HCT116 (cell line): Measurements from ENCODE around the gene RAB3C. TPM values are rescaled to one million over a fixed set of nuclear protein-coding genes. Genes with fewer than 3 reads are reported as not detected.

ENCODE experiments used
- ATAC-seq: fragments of 200-7000 bp; cut with Tn5 transposase; 2 replicates; pipeline ENCODE4 v1.9.1; 2020; ENCODE audit warnings: mild to moderate bottlenecking, moderate library complexity
- BruUV-seq: library from RNA; stranded (reverse); fragments of 400-500 nt; replicated peaks from 2 replicates; lab custom pipeline; 2021; lab: Mats Ljungman, UMichigan
- CTCF ChIA-PET: fragments of 300-600 bp; sonication (Branson Sonifier 250); formaldehyde crosslinking; loops from one replicate; lab custom pipeline; 2021; ENCODE audit warnings: antibody characterized with exemption; lab: Charles Lee
- POLR2A ChIA-PET: fragments of 300-600, 350-600 bp; sonication (Branson Sonifier 250); formaldehyde crosslinking; loops from one replicate; lab custom pipeline; 2021; ENCODE audit warnings: antibody characterized with exemption; lab: Charles Lee
- RAD21 ChIA-PET, 2 experiments: fragments of 300-600 bp; sonication (Branson Sonifier 250); formaldehyde crosslinking; loops; one replicate each; lab custom pipeline; 2023; ENCODE audit warnings: low total read pairs in 2 of 2; ENCODE audit not compliant: uncharacterized antibody in 2 of 2, unreplicated experiment in 2 of 2, low non-redundant PET in 1 of 2; lab: Charles Lee
- DNase-seq: peaks from one replicate; pipeline ENCODE4 v3.0.0-alpha.2; 2010; ENCODE audit warnings: low read depth, low spot score
- H2AFZ ChIP-seq: fragments of 200-600 bp; shearing (Covaris generic), sonication (generic); 2 replicates; pipeline ENCODE4 v1.6.1; 2017; ENCODE audit warnings: low read depth, mixed run types, mixed read lengths, antibody characterized with exemption, low read length; ENCODE audit not compliant: poor library complexity, severe bottlenecking
- H3K27ac ChIP-seq: 2 replicates; pipeline ENCODE4 v1.5.1; 2012; ENCODE audit warnings: low read depth, low read length
- H3K27me3 ChIP-seq: fragments of 200-600 bp; sonication (generic); 2 replicates; pipeline ENCODE4 v1.6.1; 2016; ENCODE audit warnings: mixed run types, low read length, mixed read lengths; ENCODE audit not compliant: insufficient read depth
- H3K36me3 ChIP-seq, 2 experiments: fragments of 200-500 bp in 1 of 2; fragments of 200-600 bp in 1 of 2; sonication (Bioruptor generic) in 1 of 2; sonication (generic) in 1 of 2; 2 replicates each; pipeline versions ENCODE4 v1.5.1 to v1.6.1; 2014 to 2016; ENCODE audit warnings: low read length in 2 of 2, inconsistent platforms in 1 of 2, mixed read lengths in 1 of 2, mixed run types in 1 of 2; ENCODE audit not compliant: insufficient read depth in 2 of 2, control insufficient read depth in 1 of 2
- H3K4me1 ChIP-seq, 2 experiments: fragments of 200-600 bp in 1 of 2; sonication (generic) in 1 of 2; 2 replicates each; pipeline versions ENCODE4 v1.5.1 to v1.6.1; 2012 to 2017; ENCODE audit warnings: low read length in 2 of 2, inconsistent platforms in 1 of 2, mild to moderate bottlenecking in 1 of 2, mixed read lengths in 1 of 2, mixed run types in 1 of 2, moderate library complexity in 1 of 2; ENCODE audit not compliant: insufficient read depth in 2 of 2, control insufficient read depth in 1 of 2
- H3K4me2 ChIP-seq: fragments of 200-600 bp; sonication (generic); 2 replicates; pipeline ENCODE4 v1.6.1; 2017; ENCODE audit warnings: mixed run types, low read length, mixed read lengths
- H3K4me3 ChIP-seq, 2 experiments: fragments of 200-600 bp in 1 of 2; sonication (generic) in 1 of 2; replicated peaks in 1 of 2; 2 replicates each; pipeline ENCODE4 v1.5.1; 2011 to 2016; ENCODE audit warnings: low read length in 2 of 2, control low read depth in 1 of 2, low read depth in 1 of 2, mild to moderate bottlenecking in 1 of 2, mixed read lengths in 1 of 2, mixed run types in 1 of 2
- H3K79me2 ChIP-seq: fragments of 200-600 bp; sonication (generic); 2 replicates; pipeline ENCODE4 v1.6.1; 2017; ENCODE audit warnings: mild to moderate bottlenecking, mixed run types, low read length, moderate library complexity, mixed read lengths; ENCODE audit not compliant: insufficient read depth
- H3K9ac ChIP-seq: fragments of 200-600 bp; sonication (generic); 2 replicates; pipeline ENCODE4 v1.6.1; 2016; ENCODE audit warnings: low read length, mixed read lengths
- H3K9me2 ChIP-seq: fragments of 200-600 bp; sonication (generic), shearing (Covaris generic); 2 replicates; pipeline ENCODE4 v1.6.1; 2017; ENCODE audit warnings: mixed run types, mild to moderate bottlenecking, moderate library complexity; ENCODE audit not compliant: insufficient read depth
- H3K9me3 ChIP-seq, 2 experiments: fragments of 200-500 bp in 1 of 2; fragments of 200-600 bp in 1 of 2; sonication (Bioruptor generic) in 1 of 2; sonication (generic) in 1 of 2; 2 replicates each; pipeline ENCODE4 v1.6.1; 2014 to 2017; ENCODE audit warnings: low read length in 2 of 2, mixed read lengths in 2 of 2, inconsistent platforms in 1 of 2, low read depth in 1 of 2, mild to moderate bottlenecking in 1 of 2, mixed run types in 1 of 2, moderate library complexity in 1 of 2; ENCODE audit not compliant: control insufficient read depth in 1 of 2, insufficient read depth in 1 of 2
- H4K20me1 ChIP-seq: fragments of 200-600 bp; sonication (generic), shearing (Covaris generic); 2 replicates; pipeline ENCODE4 v1.6.1; 2017; ENCODE audit warnings: mixed run types, mild to moderate bottlenecking, moderate library complexity; ENCODE audit not compliant: insufficient read depth
- ATF3 ChIP-seq: IDR thresholded peaks from 2 replicates; pipeline ENCODE4 v1.6.1; 2012
- CBX3 ChIP-seq: IDR thresholded peaks from 2 replicates; pipeline ENCODE4 v1.6.1; 2012; ENCODE audit warnings: low read depth
- CEBPB ChIP-seq: IDR thresholded peaks from 2 replicates; pipeline ENCODE4 v1.6.1; 2012; ENCODE audit warnings: low read depth
- EGR1 ChIP-seq: IDR thresholded peaks from 2 replicates; pipeline ENCODE4 v1.6.1; 2012; ENCODE audit warnings: low read depth
- ELF1 ChIP-seq: IDR thresholded peaks from 2 replicates; pipeline ENCODE4 v1.6.1; 2012; ENCODE audit warnings: low read depth, borderline replicate concordance
- EZH2 ChIP-seq: fragments of 200-600 bp; sonication (generic); IDR thresholded peaks from 2 replicates; pipeline ENCODE4 v1.6.1; 2017; ENCODE audit warnings: antibody characterized with exemption, mixed run types
- EZH2phosphoT487 ChIP-seq: fragments of 200-600 bp; IDR thresholded peaks from 2 replicates; pipeline ENCODE4 v1.6.1; 2018; ENCODE audit warnings: antibody characterized with exemption, borderline replicate concordance
- JUND ChIP-seq: IDR thresholded peaks from 2 replicates; pipeline ENCODE4 v1.6.1; 2012
- POLR2A ChIP-seq: IDR thresholded peaks from 2 replicates; pipeline ENCODE4 v1.7.0; 2011; ENCODE audit warnings: borderline replicate concordance; ENCODE audit not compliant: insufficient read depth, insufficient read length; ENCODE audit errors: extremely low read depth
- RAD21 ChIP-seq: IDR thresholded peaks from 2 replicates; pipeline ENCODE4 v1.6.1; 2012; ENCODE audit warnings: low read depth, mild to moderate bottlenecking
- REST ChIP-seq: IDR thresholded peaks from 2 replicates; pipeline ENCODE4 v1.6.1; 2012; ENCODE audit warnings: low read depth
- SP1 ChIP-seq: IDR thresholded peaks from 2 replicates; pipeline ENCODE4 v1.6.1; 2012; ENCODE audit warnings: low read depth
- SRF ChIP-seq: IDR thresholded peaks from 2 replicates; pipeline ENCODE4 v1.6.1; 2012; ENCODE audit warnings: low read depth
- TCF7L2 ChIP-seq: IDR thresholded peaks from 2 replicates; pipeline ENCODE4 v1.7.0; 2011; ENCODE audit warnings: borderline replicate concordance, inconsistent platforms; ENCODE audit not compliant: insufficient read depth, insufficient read length; ENCODE audit errors: extremely low read depth
- YY1 ChIP-seq: IDR thresholded peaks from 2 replicates; pipeline ENCODE4 v1.6.1; 2011; ENCODE audit warnings: low read length, low read depth, moderate library complexity, mild to moderate bottlenecking; ENCODE audit not compliant: insufficient replicate concordance; ENCODE audit errors: extremely low read depth
- ZBTB33 ChIP-seq: IDR thresholded peaks from 2 replicates; pipeline ENCODE4 v1.6.1; 2011; ENCODE audit warnings: mild to moderate bottlenecking, low read length, moderate library complexity; ENCODE audit not compliant: insufficient replicate concordance; ENCODE audit errors: extremely low read depth
- ZFX ChIP-seq: fragments of 450-650 bp; IDR thresholded peaks from 2 replicates; pipeline ENCODE4 v1.6.1; 2017
- ZNF274 ChIP-seq: fragments of 200-500 bp; sonication (Bioruptor generic); IDR thresholded peaks from 2 replicates; pipeline ENCODE4 v1.6.1; 2014; ENCODE audit warnings: mild to moderate bottlenecking, low read depth, low read length, inconsistent platforms
- intact Hi-C: fragments of 100-400 bp; cut with micrococcal nuclease; formaldehyde crosslinking; loops from 2 replicates; pipeline ENCODE4 v1.10.0; 2022
- total RNA-seq: library from RNA; stranded (reverse); gene quantifications from one replicate; pipeline ENCODE4 v1.2.1, GENCODE V29; 2021; ENCODE audit not compliant: unreplicated experiment

Gene RAB3C
- total RNA-seq, 1 experiment from 2014 or later = not detected

GRCh38 chr5:58857609-58858008, 274.7 kb downstream of the RAB3C start:
- intact Hi-C loops = no loop called here
- no TSS peak for BruUV-seq
- RAD21 ChIA-PET = no interaction called here
- Histone ChIP-seq H3K4me3 (no peak overlapping the region), H4K20me1 (no peaks in the 10 kb centered on the region), H3K27ac (no peak overlapping the region), H3K9me2 (no peaks in the 10 kb centered on the region), H3K36me3 (no peaks in the 10 kb centered on the region), H2AFZ (no peak overlapping the region), H3K4me2 (no peak overlapping the region), H3K79me2 (no peaks in the 10 kb centered on the region), H3K9me3 (no peaks in the 10 kb centered on the region), H3K9ac (no peak overlapping the region), H3K4me1 (no peaks in the 10 kb centered on the region), H3K27me3 (peaks cover 39% of the 10 kb centered on the region)
- POLR2A ChIA-PET = no interaction called here
- TF ChIP-seq ATF3 = no peak
- TF ChIP-seq SRF = no peak
- no peak for TF ChIP-seq CEBPB
- no peak for TF ChIP-seq ZFX
- TF ChIP-seq EZH2 = no peak
- no peak for TF ChIP-seq YY1
- no peak for TF ChIP-seq EGR1
- TF ChIP-seq EZH2phosphoT487 = no peak
- no peak for TF ChIP-seq CBX3
- no peak for TF ChIP-seq TCF7L2
- TF ChIP-seq ZBTB33 = no peak
- no peak for TF ChIP-seq ELF1
- TF ChIP-seq ZNF274 = no peak
- no peak for TF ChIP-seq RAD21
- no peak for TF ChIP-seq POLR2A
- no peak for TF ChIP-seq REST
- no peak for TF ChIP-seq JUND
- TF ChIP-seq SP1 = no peak
- CTCF ChIA-PET = interaction anchor here (1.8 kb wide), 1 partner anchor 8 kb away, joined by 7 read pairs; no protein-coding TSS in a partner anchor
- ATAC-seq (no peak), DNase-seq (no peak)
